GM10266 (cell line): Measurements from ENCODE around the gene INPP4A.

Experiments used
- DNase-seq: peaks from one replicate; pipeline ENCODE4 v3.0.0; 2012; ENCODE audit errors: extremely low spot score
- CTCF ChIP-seq: IDR thresholded peaks from 2 replicates; pipeline ENCODE4 v1.5.1; 2012; ENCODE audit warnings: mild to moderate bottlenecking, low read depth; ENCODE audit not compliant: control insufficient read depth, insufficient read depth; ENCODE audit errors: missing control alignments

The INPP4A gene

DNA sequence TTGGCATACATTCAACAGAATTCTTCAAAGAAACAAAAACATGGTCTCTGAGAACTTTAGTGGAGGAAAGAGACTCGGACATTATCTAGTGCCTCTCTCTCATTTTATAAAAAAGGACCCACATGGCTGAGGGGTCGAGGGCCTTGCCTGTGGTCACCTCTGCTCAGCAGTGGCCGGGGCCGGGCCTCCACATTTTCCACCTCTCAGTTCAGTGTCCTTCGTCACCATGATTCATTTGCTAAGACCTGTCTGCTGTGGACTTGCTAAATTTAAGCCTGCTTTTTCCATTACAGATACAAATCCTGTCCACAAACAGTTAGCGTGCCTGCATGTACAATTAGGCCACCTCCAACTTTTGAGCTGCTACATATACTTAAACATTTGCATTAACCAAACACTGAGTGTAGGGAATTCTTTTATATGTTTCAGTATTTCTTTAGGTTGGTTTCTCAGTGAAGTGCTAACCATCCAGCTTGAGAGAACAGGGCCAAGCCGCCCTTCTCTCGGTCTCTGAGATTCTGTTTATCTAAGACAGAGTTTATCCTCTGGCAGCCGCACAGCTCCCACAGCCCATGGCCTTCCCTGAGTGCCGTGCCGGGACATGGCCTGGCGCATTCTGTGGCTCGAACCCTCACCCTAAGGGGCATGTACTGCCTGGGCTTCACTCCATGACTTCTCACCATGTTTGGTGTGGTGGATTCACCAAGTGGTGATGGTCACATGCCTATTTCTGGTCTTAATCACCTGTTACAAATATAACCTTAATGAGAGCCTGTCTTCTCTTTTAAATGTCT lies 117.4 kb downstream of the INPP4A start:
- DNase-seq: no peak
- no peak for TF ChIP-seq CTCF

DNA sequence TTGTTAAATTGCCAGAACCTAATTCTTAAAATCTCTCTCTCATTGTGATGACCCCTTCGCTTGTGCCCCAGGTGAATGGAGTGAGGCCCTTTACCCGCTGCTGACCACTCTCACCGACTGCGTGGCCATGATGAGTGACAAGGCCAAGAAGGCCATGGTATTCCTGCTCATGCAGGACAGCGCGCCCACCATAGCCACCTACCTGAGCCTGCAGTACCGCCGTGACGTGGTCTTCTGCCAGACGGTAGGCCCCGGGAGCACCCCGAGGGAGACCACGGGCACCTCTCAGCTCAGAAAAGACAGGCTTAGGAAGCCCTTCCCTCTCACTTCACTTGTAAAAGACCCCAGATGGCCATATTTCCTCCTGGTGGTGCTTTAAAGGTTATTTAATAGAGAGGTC lies 118.7 kb downstream of the INPP4A start:
- TF ChIP-seq CTCF: no peak
- no peak for DNase-seq

- TF ChIP-seq CTCF: no peak
- DNase-seq: no peak
These were observed 120.0 kb downstream of the INPP4A start for GRCh38 chr2:98564541-98565132.

DNA sequence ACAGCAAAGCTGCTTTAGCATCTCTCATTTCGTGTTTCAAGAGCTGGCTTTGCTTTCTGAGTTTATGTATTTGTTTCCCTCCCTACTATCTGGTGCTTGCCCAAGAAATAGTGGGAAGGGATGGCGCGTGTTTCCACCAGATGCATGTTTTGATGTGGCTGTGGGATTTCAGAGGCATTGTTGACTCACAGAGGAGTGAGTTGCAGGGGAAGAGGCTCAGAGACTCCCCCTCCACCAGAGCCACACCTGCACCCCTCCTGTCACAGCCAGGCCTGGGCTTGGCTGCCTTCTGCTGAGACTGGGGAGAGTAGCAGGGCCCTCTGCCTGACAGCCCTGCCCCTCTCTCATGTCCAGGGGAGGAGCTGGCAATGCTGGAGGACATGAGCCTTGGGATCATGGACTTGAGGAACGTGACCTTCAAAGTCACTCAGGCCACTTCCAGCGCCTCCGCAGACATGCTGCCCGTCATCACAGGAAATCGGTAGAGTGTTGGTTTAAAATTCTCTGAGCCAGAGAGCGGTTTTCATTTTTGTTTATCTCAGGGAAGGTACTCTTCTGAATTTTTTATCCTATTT lies 120.7 kb downstream of the INPP4A start:
- no peak for TF ChIP-seq CTCF
- no peak for DNase-seq

DNA sequence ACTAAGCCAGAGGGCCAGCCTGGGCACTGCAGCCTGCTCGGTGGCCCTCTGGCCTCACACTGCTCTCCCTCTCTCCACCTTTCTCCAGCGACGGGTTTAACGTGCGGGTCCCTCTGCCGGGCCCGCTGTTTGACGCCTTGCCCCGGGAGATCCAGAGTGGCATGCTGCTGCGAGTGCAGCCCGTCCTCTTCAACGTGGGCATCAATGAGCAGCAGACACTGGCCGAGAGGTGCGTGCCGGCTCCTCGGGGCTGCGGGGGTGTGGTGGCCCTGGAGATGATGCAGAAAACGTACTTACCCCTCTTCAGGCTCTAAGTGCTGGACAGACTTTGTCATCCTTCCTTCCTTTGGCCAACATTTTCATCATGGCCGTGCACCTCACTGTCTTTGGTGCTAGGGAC lies 121.3 kb downstream of the INPP4A start:
- no peak for DNase-seq
- no peak for TF ChIP-seq CTCF

DNA sequence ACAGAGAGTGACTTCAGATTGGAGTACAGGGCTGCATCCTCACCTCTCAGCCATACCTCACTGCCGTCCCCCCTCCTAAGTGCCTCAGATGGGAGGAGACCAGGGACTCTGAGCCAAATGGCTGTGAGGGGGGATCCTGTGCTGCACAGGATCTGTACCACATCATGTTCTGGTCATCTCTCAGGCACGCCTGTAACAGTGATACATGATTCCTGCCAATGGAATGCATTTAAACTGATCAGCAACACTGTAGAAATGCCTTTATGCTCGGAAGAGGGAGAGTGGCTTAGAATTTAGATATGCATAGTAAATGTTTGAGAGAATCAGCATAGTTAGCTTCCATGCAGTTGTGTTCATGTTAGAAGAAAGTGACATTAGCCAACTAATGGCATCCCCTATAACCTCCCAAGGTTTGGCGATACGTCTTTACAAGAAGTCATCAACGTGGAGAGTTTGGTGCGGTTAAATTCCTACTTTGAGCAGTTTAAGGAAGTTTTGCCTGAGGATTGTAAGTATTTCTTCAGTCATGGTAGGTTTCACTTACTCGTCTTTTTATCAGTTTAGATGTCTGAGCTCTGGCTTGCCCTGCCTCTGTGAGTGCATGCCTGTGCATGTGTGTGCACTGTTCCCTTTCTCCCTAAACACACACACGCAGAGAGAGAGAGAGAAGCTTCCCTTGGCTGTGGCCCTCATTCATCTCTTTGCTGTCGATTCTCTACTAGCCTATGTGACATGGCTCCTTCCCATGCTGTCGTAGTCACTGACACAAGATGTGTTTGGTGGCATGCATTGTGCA lies 123.7 kb downstream of the INPP4A start:
- TF ChIP-seq CTCF: no peak
- DNase-seq: no peak

GRCh38 chr2:98569197-98569793 lies 124.6 kb downstream of the INPP4A start:
- TF ChIP-seq CTCF: peak; percentile 86
- peak; percentile 81 for DNase-seq
